Stimulated activated CD4-positive, alpha-beta T cell treated with anti-CD3 and anti-CD28 coated beads, TNF-alpha, amount 100 ng/mL, for 24 hours (primary cell): Measurements from ENCODE around the gene NRF1.

ENCODE experiments used
- DNase-seq, 3 experiments: peaks; one replicate each; pipeline ENCODE4 v3.0.0-alpha.2; 2020; ENCODE audit warnings: low read depth in 3 of 3

Gene NRF1

DNA sequence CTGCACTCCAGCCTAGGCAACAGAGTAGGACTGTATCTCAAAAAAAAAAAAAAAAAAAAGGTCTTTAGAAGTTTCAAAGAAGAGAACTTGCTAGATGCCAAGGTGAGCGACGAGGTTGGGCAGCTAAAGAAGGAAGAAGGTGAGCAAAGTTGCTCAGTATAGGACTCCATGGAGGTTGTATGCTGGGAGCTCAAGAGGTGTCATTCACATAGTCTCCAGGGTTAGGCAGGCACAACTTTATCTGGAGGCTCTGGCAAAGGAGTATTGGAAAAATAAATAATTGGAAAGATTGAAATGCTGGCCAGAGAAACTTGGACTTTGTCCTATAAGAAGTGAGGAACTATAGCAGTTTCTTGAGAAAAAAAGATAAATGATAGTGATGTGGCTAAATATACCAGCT is 74.5 kb downstream of the NRF1 start:
- DNase-seq = no peak

GRCh38 chr7:129688503-129689222 is 77.1 kb downstream of the NRF1 start:
- DNase-seq = no peak

GRCh38 chr7:129689995-129690581 is 78.6 kb downstream of the NRF1 start:
- DNase-seq = no peak

DNA sequence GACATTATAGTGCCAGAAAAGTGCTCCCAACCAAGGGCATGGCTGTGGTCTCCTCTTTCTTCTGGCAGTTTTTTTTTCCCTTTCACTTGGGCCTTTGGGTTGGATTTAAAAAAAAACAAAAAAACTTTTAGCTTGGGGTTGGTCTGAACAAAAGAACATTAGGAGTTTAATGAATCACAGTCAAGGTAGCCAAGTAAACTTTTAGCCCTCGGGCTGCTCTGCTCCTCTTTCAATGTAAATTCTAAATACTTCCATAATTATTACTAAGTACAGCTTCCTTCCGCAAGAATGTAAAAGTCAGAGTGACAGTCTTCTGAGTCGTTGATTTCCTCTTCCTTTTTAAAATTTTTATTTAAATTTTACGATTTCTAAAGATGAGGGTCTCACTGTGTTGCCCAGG is 79.2 kb downstream of the NRF1 start:
- no peak for DNase-seq

DNA sequence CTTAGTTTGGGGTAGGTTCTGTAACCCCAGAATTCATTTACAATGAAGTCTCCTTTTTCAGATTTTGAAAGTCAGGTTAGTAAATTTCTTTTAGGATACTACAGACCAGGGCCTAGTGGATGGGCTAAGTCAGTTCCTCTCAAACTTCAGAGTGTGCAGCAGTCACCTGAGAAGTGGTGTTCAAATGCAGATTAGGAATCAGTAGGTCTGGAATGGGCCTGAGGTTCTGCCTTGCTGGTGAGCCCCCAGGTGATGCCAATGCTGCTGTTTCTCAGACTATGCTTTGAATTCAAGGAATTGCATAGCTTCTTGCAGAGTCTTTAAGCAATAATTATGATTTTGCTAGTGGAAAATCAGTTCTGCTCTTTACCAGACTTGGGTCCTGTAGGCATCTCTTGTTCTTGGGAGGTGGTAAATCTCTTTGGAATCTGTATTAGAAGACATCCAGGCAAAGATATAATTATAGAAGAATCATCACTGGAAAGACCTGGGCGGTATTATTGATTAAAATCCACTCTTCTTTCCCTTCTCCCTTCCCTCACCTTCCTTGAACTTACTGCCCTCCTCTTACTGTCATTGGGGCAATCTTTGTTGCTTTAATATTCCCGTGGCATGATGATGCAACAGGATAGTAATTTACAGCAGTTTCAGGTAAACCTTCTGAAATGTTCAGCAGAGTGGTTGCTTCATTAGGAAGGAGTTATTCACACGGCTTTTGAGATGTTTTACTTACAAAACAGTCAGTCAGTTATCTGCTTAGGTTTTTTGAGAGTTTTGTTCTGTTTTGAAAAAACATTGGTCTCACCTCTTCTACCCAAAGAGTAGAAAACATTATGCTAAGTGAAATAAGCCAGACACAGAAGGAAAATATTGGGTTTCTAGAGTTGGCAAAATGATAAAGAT is 87.2 kb downstream of the NRF1 start:
- no peak for DNase-seq

DNA sequence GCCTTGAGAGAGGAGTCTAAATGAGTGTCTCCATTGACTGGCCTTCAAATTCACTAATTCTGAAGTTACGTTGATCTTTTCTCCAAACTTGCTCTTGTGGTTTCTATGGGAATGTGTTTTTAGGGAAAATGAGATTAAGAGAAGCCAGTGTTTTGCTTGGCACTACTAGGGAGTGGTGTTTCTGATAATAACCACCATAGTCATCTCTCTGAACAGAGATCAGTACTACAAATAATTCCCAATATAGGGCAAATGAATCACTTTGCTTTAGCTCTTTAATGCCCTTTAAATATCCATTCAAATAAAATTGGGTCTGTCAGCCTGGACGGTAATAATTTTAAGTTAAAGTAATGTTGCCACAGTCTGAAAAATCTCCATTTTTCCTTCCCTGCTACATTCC is 90.8 kb downstream of the NRF1 start:
- no peak for DNase-seq

GRCh38 chr7:129702761-129703338 is 91.3 kb downstream of the NRF1 start:
- DNase-seq = no peak

GRCh38 chr7:129703751-129704150 is 92.2 kb downstream of the NRF1 start:
- no peak for DNase-seq

GRCh38 chr7:129707910-129708499 is 96.5 kb downstream of the NRF1 start:
- no peak for DNase-seq

- no peak for DNase-seq
Measured at GRCh38 chr7:129713544-129713943, 102.0 kb downstream of the NRF1 start.

DNA sequence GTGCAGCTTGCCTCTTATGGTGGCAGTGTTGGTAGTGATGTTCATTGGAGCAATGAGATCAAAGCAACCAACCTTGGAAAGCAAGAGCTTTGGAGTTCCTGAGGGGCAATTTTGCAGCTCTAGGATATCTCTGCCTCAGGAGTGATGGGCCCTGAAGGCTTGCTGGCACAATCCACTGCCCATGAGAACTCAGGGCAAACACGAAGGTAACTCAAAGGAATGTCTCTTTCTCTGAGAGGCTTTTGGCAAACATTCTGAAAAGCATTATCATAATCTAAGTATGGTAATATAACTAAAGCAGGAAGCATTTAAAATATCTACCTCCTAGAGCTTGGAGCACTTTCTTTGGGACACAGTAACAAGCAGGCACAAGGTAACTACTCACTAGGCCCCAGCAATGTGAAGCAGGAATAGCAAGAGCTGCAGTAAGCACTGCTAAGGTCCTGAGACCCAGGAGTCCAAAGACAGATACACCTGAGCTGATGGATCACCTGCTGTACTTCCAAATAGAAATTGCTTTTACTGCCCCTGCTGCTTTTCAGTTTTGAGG is 103.1 kb downstream of the NRF1 start:
- DNase-seq = no peak

DNA sequence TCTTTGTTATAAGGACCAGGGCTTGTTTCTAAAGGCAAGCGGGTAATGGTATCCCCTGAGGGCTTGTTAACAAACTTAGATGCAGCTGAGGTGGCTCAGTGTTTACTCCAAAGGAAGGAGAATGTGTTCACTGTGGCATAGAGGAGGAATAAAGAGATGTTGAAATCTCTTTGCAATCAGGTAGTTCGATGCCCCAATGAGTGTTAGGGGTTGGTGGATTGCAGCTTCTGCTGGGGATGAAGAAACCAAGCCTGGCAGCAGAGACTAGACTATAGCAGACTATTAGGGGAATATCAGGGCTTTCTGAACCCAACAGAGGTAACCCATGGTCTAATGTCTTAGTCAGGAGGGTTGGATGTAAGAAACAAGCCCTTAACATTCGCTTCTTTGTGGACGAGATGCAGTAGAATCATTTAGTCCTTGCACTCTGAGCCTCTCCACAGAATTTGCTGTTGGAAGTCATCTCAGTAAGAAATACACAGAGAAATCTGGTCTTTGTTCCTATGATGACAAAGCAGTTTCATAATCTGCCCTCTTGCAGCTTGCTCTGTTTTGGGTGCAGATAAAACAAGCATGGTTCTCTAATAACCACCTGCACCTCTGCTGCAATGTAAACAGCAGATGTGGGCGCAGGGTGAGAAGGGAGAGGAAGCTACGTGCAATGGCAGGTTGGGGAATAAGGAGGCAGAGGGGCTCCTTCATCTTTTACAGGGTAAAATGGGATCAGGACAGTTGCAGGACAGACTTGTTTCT is 108.6 kb downstream of the NRF1 start:
- DNase-seq = no peak

GRCh38 chr7:129721068-129721467 is 109.5 kb downstream of the NRF1 start:
- no peak for DNase-seq

DNA sequence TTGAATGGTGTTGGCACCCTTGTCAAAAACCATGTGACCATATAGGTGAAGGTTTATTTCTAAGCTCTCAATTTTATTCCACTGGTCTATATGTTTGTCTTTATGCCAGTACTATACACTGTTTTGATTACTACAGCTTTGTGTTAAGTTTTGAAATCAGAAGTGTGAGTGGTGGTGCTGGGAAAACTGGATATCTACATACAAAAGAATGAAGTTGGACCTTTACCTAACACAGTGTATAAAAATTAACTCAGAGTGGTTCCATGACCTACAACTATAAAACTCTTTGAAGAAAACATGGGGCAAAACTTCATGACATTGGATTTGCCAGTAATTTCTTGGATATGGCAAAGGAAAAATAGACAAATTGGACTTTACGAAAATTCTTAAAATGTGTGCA is 112.2 kb downstream of the NRF1 start:
- DNase-seq = no peak

- DNase-seq = no peak
Measured at GRCh38 chr7:129724796-129725195, 113.3 kb downstream of the NRF1 start.

- DNase-seq = no peak
Measured at GRCh38 chr7:129728875-129729467, 117.5 kb downstream of the NRF1 start.

DNA sequence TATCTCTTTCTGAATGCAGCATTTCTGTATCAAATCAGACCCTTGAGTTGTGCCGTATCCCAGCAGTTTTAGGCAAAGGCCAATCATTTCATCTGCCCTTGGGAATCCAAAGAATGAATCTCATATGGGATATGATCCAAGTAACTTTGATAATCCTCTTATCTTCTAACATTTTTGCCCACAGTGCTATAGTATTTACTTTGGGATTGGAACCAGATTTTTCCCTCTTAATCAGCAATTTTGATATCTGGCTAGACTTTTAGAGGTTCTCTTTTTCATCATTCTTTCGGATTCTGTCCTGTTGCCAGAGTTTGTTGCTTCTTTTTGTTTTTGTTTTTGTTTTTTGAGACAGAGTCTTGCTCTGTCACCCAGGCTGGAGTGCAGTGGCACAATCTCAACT is 118.0 kb downstream of the NRF1 start:
- DNase-seq = no peak

DNA sequence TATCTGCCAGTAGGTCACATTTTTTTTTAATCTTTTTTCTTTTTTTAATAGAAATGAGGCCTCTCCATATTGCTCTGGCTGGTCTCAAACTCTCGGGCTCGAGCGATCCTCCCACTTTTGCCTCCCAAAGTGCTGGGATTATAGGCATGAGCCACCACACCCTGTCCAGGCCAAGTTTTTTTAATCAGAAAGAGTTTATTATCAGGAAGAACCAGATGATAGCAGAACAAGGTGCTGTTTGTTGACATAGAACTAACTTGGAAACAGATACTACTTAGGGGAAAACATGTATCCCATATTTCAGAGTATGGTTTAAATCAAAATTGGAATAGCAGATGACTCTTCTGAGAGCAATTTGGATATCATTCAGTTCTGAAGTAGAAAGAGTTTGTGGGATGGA is 118.6 kb downstream of the NRF1 start:
- no peak for DNase-seq

GRCh38 chr7:129734400-129734799 is 122.9 kb downstream of the NRF1 start:
- no peak for DNase-seq

- DNase-seq = no peak
Measured at GRCh38 chr7:129739427-129739826, 127.9 kb downstream of the NRF1 start.
